ENCODE results near the gene FCRL6. TPM values are rescaled to one million over a fixed set of nuclear protein-coding genes. Genes with fewer than 3 reads are reported as not detected.

FCRL6 gene
- total RNA-seq, 1 experiment from 2014 or later: 1.5 TPM

DNA sequence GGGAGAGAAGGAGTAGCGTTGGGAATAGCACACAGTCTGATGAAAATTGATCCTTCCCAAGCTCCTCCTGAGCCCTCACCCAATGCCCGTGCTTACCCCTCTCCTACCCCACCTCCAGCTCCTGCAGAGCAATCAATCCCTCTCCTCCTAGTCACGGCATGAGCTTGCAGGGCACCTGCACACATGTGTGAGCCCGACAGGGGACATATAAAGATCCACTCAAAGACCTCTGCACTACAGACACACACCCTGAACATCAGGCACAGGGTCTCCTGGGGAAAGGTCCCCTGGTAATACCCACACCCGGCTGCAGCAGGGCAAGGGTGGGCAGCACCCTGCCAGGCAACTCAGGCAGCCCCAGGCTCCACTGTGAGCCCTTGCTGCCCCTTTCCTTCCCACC is 59.9 kb downstream of the FCRL6 start:
- no peak for DNase-seq (ENCODE audit: low read depth)

DNA sequence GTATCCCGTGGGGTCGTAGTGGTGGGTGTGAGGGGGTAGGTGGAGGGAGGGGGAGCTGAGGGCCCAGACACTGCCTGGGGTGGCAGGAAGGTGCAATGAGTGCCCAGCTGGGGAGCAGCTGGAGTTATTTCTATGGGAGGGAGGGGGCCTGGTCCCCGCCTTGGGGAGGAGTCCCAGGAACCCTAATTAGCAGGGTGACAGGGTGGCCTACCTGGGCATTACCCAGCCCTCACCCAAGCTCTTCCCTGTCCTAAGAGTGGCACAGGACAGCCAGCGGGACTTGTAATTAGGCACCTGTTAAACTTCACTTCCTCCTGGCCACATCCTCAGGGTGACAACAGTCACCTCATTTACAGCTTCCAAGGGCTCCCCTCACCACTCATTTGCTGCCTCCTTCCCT is 60.4 kb downstream of the FCRL6 start, which contains the start of gene VSIG8:
VSIG8 (minus strand) TSS at position 101 of the 400 bp plus-strand sequence. CDS start 136 bp downstream, outside the sequence.
- DNase-seq (ENCODE audit: low read depth): no peak

DNA sequence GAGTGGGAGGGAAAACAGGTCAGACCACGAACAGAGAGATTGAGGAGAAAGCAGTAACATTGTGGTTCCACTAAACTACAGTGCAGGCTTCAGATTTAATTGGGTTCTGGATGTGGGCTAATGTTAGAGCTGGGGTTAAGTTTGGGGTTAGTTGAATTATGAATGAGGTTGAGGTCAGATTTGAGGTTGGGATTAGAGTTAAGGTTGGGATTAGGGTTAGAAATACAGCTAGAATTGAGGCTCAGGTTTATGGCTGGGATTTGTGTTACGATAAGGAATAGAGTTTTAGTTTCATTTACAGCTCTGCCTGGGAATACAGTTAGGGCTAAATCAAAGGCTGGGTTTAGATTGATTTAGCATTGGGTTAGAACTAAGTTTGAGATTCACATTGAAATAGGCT is 62.1 kb downstream of the FCRL6 start:
- no peak for DNase-seq (ENCODE audit: low read depth)

Small RNAs within 50 kb of the gene (small RNA-seq; reads per million reads assigned to genes)
- gene RF00570: 0.16 reads per million

Other genes with a start within 250 kb of the FCRL6 start
- not detected in 2 replicates for gene APCS, start 214.5 kb upstream of the FCRL6 start, total RNA-seq (2014; rRNA removed; shearing (Covaris generic))
- not detected in 2 replicates for gene CRP, start 87.8 kb upstream of the FCRL6 start, total RNA-seq (2014; rRNA removed; shearing (Covaris generic))
- gene DUSP23, start 21.4 kb upstream of the FCRL6 start, total RNA-seq (2014; rRNA removed; shearing (Covaris generic)): not detected in 2 replicates
- gene SLAMF8, start 24.5 kb downstream of the FCRL6 start, total RNA-seq (2014; rRNA removed; shearing (Covaris generic)): 0.40 TPM in 1 of 2 replicates, not detected in the other
- gene VSIG8, start 60.3 kb downstream of the FCRL6 start, total RNA-seq (2014; rRNA removed; shearing (Covaris generic)): 0.03 and 0.07 TPM in 2 replicates
- gene CFAP45, start 97.8 kb downstream of the FCRL6 start, total RNA-seq (2014; rRNA removed; shearing (Covaris generic)): 3.9 and 4.2 TPM in 2 replicates
- 655 and 859 TPM in 2 replicates for gene TAGLN2, start 123.1 kb downstream of the FCRL6 start, total RNA-seq (2014; rRNA removed; shearing (Covaris generic))
- 0.80 and 1.2 TPM in 2 replicates for gene IGSF9, start 143.3 kb downstream of the FCRL6 start, total RNA-seq (2014; rRNA removed; shearing (Covaris generic))
- gene SLAMF9, start 151.9 kb downstream of the FCRL6 start, total RNA-seq (2014; rRNA removed; shearing (Covaris generic)): 10.7 and 15.9 TPM in 2 replicates
- gene PIGM, start 229.6 kb downstream of the FCRL6 start, total RNA-seq (2014; rRNA removed; shearing (Covaris generic)): 4.9 and 5.8 TPM in 2 replicates